Measurements from ENCODE around the gene ZNF8.

DNA sequence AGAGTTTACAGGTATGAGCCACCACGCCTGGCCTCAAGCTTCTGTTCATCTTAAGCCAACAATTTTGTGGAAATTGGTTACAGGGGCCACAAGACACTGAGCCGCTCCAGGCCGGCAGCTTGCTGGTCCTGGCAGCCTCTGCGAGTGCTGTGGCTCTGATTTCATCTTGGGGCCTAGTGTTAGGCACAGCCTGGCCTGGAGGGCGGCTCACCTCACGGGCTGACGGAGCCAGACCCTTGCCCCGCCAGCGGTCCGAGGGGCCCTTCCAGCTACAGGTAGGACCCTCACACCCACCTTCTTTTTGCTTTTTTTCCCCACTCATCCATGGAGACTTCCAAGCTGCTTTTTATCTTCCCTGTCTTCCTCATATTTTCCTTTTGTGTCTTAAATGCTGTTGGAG, 41.4 kb upstream of the ZNF8 start:
- TF ChIP-seq, protein P1, sequence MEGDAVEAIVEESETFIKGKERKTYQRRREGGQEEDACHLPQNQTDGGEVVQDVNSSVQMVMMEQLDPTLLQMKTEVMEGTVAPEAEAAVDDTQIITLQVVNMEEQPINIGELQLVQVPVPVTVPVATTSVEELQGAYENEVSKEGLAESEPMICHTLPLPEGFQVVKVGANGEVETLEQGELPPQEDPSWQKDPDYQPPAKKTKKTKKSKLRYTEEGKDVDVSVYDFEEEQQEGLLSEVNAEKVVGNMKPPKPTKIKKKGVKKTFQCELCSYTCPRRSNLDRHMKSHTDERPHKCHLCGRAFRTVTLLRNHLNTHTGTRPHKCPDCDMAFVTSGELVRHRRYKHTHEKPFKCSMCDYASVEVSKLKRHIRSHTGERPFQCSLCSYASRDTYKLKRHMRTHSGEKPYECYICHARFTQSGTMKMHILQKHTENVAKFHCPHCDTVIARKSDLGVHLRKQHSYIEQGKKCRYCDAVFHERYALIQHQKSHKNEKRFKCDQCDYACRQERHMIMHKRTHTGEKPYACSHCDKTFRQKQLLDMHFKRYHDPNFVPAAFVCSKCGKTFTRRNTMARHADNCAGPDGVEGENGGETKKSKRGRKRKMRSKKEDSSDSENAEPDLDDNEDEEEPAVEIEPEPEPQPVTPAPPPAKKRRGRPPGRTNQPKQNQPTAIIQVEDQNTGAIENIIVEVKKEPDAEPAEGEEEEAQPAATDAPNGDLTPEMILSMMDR (IDR thresholded peaks at IDR 0.05) = no peak
- no peak for TF ChIP-seq POLR2AphosphoS5 (IDR thresholded peaks at IDR 0.05)
- TF ChIP-seq POLR2A (IDR thresholded peaks at IDR 0.05) = no peak
